Lower leg skin (tissue), 3 donors: ENCODE measurements around the gene TSEN2.

Experiments used
- POLR2A ChIP-seq, 2 donors: fragments of 450-650 bp; IDR thresholded peaks; one replicate each; pipeline ENCODE4 v1.6.1; 2016 to 2017; ENCODE audit warnings: antibody characterized with exemption in 2 of 2, mild to moderate bottlenecking in 1 of 2, moderate library complexity in 1 of 2
- TF ChIP-seq, protein P1 (sequence below), 3 donors: fragments of 450-650 bp; IDR thresholded peaks; one replicate each; pipeline ENCODE4 v1.5.1; 2016; ENCODE audit warnings: antibody characterized with exemption in 3 of 3, mild to moderate bottlenecking in 3 of 3, moderate library complexity in 2 of 3

DNA sequence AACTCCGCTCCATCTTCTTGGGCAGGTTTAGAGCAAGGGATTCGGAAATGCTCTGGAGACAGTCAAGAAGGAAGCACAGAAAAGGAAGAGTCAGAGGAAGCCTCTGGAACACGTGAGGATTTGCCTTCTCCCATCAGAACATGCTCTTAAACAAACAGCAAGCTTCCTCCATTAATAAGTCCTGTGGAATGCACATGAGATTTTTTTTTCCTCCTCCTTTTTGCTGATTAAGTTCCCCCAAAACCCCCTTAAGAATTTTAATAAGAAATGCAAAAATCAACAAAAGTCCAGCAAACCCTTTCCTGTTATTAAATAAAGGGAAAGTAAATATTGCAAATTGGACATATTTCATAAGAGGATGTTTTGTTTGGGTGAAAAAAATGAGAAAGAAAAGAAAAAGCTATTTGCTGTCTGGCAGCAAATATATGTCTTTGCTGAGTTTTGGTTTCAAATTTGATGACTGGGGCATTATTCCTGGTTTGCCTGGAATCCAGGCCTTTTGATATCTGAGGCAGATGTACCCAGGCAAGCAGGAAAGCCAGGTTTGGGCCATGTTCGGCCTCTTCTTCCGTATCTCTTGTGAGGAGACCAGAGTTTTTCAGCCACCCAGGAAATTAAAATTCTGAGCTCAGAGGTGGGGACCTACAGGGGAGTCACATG lies 7.9 kb upstream of the TSEN2 start:
- TF ChIP-seq, protein P1, sequence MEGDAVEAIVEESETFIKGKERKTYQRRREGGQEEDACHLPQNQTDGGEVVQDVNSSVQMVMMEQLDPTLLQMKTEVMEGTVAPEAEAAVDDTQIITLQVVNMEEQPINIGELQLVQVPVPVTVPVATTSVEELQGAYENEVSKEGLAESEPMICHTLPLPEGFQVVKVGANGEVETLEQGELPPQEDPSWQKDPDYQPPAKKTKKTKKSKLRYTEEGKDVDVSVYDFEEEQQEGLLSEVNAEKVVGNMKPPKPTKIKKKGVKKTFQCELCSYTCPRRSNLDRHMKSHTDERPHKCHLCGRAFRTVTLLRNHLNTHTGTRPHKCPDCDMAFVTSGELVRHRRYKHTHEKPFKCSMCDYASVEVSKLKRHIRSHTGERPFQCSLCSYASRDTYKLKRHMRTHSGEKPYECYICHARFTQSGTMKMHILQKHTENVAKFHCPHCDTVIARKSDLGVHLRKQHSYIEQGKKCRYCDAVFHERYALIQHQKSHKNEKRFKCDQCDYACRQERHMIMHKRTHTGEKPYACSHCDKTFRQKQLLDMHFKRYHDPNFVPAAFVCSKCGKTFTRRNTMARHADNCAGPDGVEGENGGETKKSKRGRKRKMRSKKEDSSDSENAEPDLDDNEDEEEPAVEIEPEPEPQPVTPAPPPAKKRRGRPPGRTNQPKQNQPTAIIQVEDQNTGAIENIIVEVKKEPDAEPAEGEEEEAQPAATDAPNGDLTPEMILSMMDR (IDR thresholded peaks at IDR 0.05), result no peak
- TF ChIP-seq POLR2A (IDR thresholded peaks at IDR 0.05), result no peak
